K562 (cell line): ENCODE results near the gene NT5DC4. TPM values are rescaled to one million over a fixed set of nuclear protein-coding genes. Genes with fewer than 3 reads are reported as not detected.

ENCODE experiments used
- BCL6 ChIP-seq: fragments of 250-450 bp; sonication (Bioruptor Pico); IDR thresholded peaks from 2 replicates; pipeline ENCODE4 v1.4.0; 2020
- DPF2 ChIP-seq: fragments of 450-650 bp; IDR thresholded peaks from 2 replicates; pipeline ENCODE4 v1.6.1; 2016
- GABPA ChIP-seq: fragments of 200-800 bp; sonication (Bioruptor generic); conservative IDR thresholded peaks from 2 replicates; pipeline ENCODE4 v1.6.1; 2016; ENCODE audit warnings: low read depth, missing genetic modification characterization, missing compliant biosample characterization
- HDAC1 ChIP-seq, 2 experiments: fragments of 450-650 bp; IDR thresholded peaks; 2 replicates each; pipeline ENCODE4 v1.6.1; 2016 to 2017; ENCODE audit warnings: inconsistent platforms in 1 of 2, mild to moderate bottlenecking in 1 of 2, moderate library complexity in 1 of 2
- HDAC6 ChIP-seq: IDR thresholded peaks from 2 replicates; pipeline ENCODE4 v1.6.1; 2012; ENCODE audit warnings: low read depth, mild to moderate bottlenecking, control low read depth, inconsistent platforms, low read length, moderate library complexity
- MXI1 ChIP-seq: IDR thresholded peaks from 2 replicates; pipeline ENCODE4 v1.6.1; 2011; ENCODE audit warnings: low read depth, mild to moderate bottlenecking, improper control_type of control experiment, low read length
- RBFOX2 ChIP-seq: fragments of 200-400 bp; formaldehyde crosslinking; IDR thresholded peaks from 2 replicates; pipeline ENCODE4 v1.6.1; 2017; ENCODE audit warnings: low read depth, mild to moderate bottlenecking, low read length, moderate library complexity
- RBM34 ChIP-seq: fragments of 200-400 bp; formaldehyde crosslinking; IDR thresholded peaks from 2 replicates; pipeline ENCODE4 v1.6.1; 2018; ENCODE audit warnings: low read length, borderline replicate concordance; ENCODE audit not compliant: insufficient read depth
- SNIP1 ChIP-seq: fragments of 450-650 bp; IDR thresholded peaks from 2 replicates; pipeline ENCODE4 v1.7.1; 2017; ENCODE audit warnings: low read depth, mild to moderate bottlenecking
- TCFL5 ChIP-seq: fragments of 250-450 bp; sonication (Bioruptor Pico); conservative IDR thresholded peaks from 2 replicates; pipeline ENCODE4 v1.6.1; 2021; ENCODE audit warnings: mild to moderate bottlenecking, moderate library complexity, matching md5 sums
- ZBTB1 ChIP-seq: sonication (generic); formaldehyde crosslinking; IDR thresholded peaks from 2 replicates; pipeline ENCODE4 v1.8.1; 2023; ENCODE audit warnings: missing genetic modification reagents, low read depth, mild to moderate bottlenecking, borderline replicate concordance
- ZBTB40 ChIP-seq, 2 experiments: fragments of 450-650 bp in 1 of 2; sonication (generic) in 1 of 2; formaldehyde crosslinking in 1 of 2; IDR thresholded peaks; 2 replicates each; pipeline versions ENCODE4 v1.7.1 to v1.9.0; 2016 to 2022; ENCODE audit warnings: inconsistent platforms in 1 of 2, mild to moderate bottlenecking in 1 of 2, missing genetic modification reagents in 1 of 2
- ZNF197 ChIP-seq: fragments of 200-800 bp; sonication (Bioruptor generic); IDR thresholded peaks from 2 replicates; pipeline ENCODE4 v1.6.1; 2016; ENCODE audit warnings: low read depth, missing genetic modification characterization, missing compliant biosample characterization
- polyA plus RNA-seq, 8 experiments: library from polyadenylated mRNA; depleted of rRNA in 4 of 8; stranded (reverse) in 5 of 8; unstranded in 3 of 8; fragments of >200 nt; fragmentation: Nextera tagmentation in 2 of 8; fragmentation: Illumina TruSeq in 1 of 8; extraction: Ambion mirVana in 2 of 8; extraction: Trizol in 1 of 8; gene quantifications; 2 replicates each; pipeline versions ENCODE4 v1.2.1 to v1.2.3, GENCODE V29; 2011 to 2014; ENCODE audit warnings: inconsistent platforms in 1 of 8, missing spikeins in 1 of 8
- total RNA-seq, 7 experiments: library from RNA; depleted of rRNA in 6 of 7; stranded (reverse); fragments of >200 nt in 6 of 7; fragmentation: Illumina TruSeq in 2 of 7; extraction: Trizol in 2 of 7; gene quantifications; 2 replicates each; pipeline versions ENCODE4 v1.2.1 to v1.2.3, GENCODE V29; 2011 to 2021; ENCODE audit warnings: low replicate concordance in 1 of 7
- TF ChIP-seq, protein P1 (sequence below), 2 experiments: IDR thresholded peaks in 1 of 2; conservative IDR thresholded peaks in 1 of 2; 2 replicates each; pipeline ENCODE4 v1.6.1; 2016; ENCODE audit warnings: low read depth in 2 of 2, mild to moderate bottlenecking in 1 of 2, missing compliant biosample characterization in 1 of 2, missing genetic modification characterization in 1 of 2, moderate library complexity in 1 of 2
- TF ChIP-seq, protein P2 (sequence below): fragments of 250-450 bp; sonication (Bioruptor Pico); IDR thresholded peaks from 2 replicates; pipeline ENCODE4 v1.4.0; 2020

Gene NT5DC4
- total and polyA plus RNA-seq, 9 of the 15 experiments (the other 6 are each of a cell fraction or from before 2014, with no cell fraction given), result 0.44 to 6.9 (median 2.5) TPM

- TF ChIP-seq ZBTB40 (IDR thresholded peaks at IDR 0.05) (no peak), ZBTB40 (CRISPR knock-in tag; IDR thresholded peaks at IDR 0.05) (no peak), HDAC1 (IDR thresholded peaks at IDR 0.05) (peak; percentile 98 to 99), GABPA (tag) (peak; percentile 62), DPF2 (peak; percentile 100), RBFOX2 (no peak; the same call in 1 of the 2 replicates), BCL6 (CRISPR knock-in tag) (0 out of 2 replicates have a peak, but pooled peaks have one; percentile 21), MXI1 (no peak), HDAC6 (no peak), SNIP1 (no peak), ZNF197 (CRISPR knock-in tag) (peak; percentile 83), ZBTB1 (peak; percentile 98), RBM34 (no peak), TCFL5 (CRISPR knock-in tag) (no peak; the same call in 1 of the 2 replicates)
- TF ChIP-seq, protein P1, sequence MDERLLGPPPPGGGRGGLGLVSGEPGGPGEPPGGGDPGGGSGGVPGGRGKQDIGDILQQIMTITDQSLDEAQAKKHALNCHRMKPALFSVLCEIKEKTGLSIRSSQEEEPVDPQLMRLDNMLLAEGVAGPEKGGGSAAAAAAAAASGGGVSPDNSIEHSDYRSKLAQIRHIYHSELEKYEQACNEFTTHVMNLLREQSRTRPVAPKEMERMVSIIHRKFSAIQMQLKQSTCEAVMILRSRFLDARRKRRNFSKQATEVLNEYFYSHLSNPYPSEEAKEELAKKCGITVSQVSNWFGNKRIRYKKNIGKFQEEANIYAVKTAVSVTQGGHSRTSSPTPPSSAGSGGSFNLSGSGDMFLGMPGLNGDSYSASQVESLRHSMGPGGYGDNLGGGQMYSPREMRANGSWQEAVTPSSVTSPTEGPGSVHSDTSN (CRISPR knock-in tag; IDR thresholded peaks at IDR 0.05; ENCODE audit: low read depth), result no peak
- TF ChIP-seq, protein P1 (tag; conservative IDR thresholded peaks at IDR 0.05; ENCODE audit: low read depth), result no peak
- TF ChIP-seq, protein P2, sequence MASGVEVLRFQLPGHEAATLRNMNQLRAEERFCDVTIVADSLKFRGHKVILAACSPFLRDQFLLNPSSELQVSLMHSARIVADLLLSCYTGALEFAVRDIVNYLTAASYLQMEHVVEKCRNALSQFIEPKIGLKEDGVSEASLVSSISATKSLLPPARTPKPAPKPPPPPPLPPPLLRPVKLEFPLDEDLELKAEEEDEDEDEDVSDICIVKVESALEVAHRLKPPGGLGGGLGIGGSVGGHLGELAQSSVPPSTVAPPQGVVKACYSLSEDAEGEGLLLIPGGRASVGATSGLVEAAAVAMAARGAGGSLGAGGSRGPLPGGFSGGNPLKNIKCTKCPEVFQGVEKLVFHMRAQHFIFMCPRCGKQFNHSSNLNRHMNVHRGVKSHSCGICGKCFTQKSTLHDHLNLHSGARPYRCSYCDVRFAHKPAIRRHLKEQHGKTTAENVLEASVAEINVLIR (CRISPR knock-in tag), result peak; percentile 43
These were observed 14.6 kb upstream of the NT5DC4 start (continued) for GRCh38 chr2:112706170-112706664.
